Measurements from ENCODE around the gene CNTN3.

DNA sequence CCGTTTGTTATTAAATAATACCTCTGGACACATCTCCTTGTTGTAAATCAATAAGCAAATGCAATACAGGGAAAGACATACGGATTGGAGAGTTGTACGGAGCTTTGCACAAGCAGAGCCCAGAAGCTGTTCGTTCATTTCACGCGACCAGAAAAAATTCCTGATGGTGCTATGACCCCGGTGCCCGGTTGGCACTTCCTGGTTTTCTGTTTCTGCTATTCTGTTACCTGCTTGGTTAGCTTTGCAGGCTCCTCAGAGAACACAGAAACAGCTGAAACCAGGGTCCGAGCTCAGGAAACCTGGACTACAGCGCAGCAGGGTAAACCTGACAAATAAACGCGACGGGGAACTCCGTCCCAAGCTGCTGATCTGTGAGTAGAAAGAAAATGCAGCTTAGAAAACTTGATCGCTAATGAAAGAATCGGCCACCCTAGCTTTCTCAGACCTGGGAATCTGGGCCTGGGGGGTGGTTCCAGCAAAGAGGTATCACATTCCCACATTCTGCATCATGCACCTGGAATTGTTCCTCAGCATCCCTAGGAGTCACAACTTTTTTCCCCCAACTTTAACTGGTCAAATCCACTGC lies 845 bp downstream of the CNTN3 start:
- TF ChIP-seq EZH2 (optimal IDR thresholded peaks at IDR 0.05; ENCODE audit: low read depth, low read length): no peak
- TF ChIP-seq, protein P1, sequence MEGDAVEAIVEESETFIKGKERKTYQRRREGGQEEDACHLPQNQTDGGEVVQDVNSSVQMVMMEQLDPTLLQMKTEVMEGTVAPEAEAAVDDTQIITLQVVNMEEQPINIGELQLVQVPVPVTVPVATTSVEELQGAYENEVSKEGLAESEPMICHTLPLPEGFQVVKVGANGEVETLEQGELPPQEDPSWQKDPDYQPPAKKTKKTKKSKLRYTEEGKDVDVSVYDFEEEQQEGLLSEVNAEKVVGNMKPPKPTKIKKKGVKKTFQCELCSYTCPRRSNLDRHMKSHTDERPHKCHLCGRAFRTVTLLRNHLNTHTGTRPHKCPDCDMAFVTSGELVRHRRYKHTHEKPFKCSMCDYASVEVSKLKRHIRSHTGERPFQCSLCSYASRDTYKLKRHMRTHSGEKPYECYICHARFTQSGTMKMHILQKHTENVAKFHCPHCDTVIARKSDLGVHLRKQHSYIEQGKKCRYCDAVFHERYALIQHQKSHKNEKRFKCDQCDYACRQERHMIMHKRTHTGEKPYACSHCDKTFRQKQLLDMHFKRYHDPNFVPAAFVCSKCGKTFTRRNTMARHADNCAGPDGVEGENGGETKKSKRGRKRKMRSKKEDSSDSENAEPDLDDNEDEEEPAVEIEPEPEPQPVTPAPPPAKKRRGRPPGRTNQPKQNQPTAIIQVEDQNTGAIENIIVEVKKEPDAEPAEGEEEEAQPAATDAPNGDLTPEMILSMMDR (IDR thresholded peaks at IDR 0.05; ENCODE audit: low read length): no peak

Data from MM.1S (cell line).